Neural cell (in vitro differentiated cells): ENCODE data around the gene ANKRD13B. TPM values are rescaled to one million over a fixed set of nuclear protein-coding genes. Genes with fewer than 3 reads are reported as not detected.

Experiments used
- H2AFZ ChIP-seq: fragments of 200-600, 300-800 bp; sonication (generic), shearing (Covaris generic); 2 replicates; pipeline ENCODE4 v1.6.0; 2014; ENCODE audit warnings: low read depth, mild to moderate bottlenecking, antibody characterized with exemption, low read length, moderate library complexity
- H3F3A ChIP-seq: fragments of 200-600 bp; shearing (Covaris generic); 2 replicates; pipeline ENCODE4 v1.6.1; 2016; ENCODE audit warnings: mild to moderate bottlenecking, moderate library complexity, mixed read lengths, antibody characterized with exemption, low read length; ENCODE audit not compliant: insufficient read depth, poor library complexity, severe bottlenecking
- H3K27ac ChIP-seq: fragments of 200-600, 300-800 bp; sonication (generic), shearing (Covaris generic); 2 replicates; pipeline ENCODE4 v1.5.1; 2014; ENCODE audit warnings: mild to moderate bottlenecking, low read length, moderate library complexity
- H3K27me3 ChIP-seq: fragments of 300-800, 200-600 bp; sonication (generic), shearing (Covaris generic); 2 replicates; pipeline ENCODE4 v1.6.0; 2014; ENCODE audit warnings: mild to moderate bottlenecking, low read depth, low read length, moderate library complexity; ENCODE audit not compliant: insufficient read depth
- H3K36me3 ChIP-seq: fragments of 300-800, 200-600 bp; sonication (generic), shearing (Covaris generic); 2 replicates; pipeline ENCODE4 v1.5.1; 2014; ENCODE audit warnings: mild to moderate bottlenecking, antibody characterized with exemption, low read length, moderate library complexity; ENCODE audit not compliant: insufficient read depth
- H3K4me2 ChIP-seq: fragments of 300-800, 200-600 bp; sonication (generic), shearing (Covaris generic); 2 replicates; pipeline ENCODE4 v1.6.0; 2014; ENCODE audit warnings: mild to moderate bottlenecking, low read length
- H3K4me3 ChIP-seq: fragments of 300-800, 200-600 bp; sonication (generic), shearing (Covaris generic); 2 replicates; pipeline ENCODE4 v1.5.1; 2014; ENCODE audit warnings: mild to moderate bottlenecking, low read length, moderate library complexity
- H3K79me2 ChIP-seq: fragments of 200-600 bp; shearing (Covaris generic); replicated peaks from 2 replicates; pipeline ENCODE4 v1.6.0; 2014; ENCODE audit warnings: mild to moderate bottlenecking, low read length, moderate library complexity; ENCODE audit not compliant: insufficient read depth
- H3K9ac ChIP-seq: fragments of 300-800, 200-600 bp; sonication (generic), shearing (Covaris generic); 2 replicates; pipeline ENCODE4 v1.6.1; 2016; ENCODE audit warnings: mild to moderate bottlenecking, low read length, mixed read lengths
- H3K9me2 ChIP-seq: fragments of 200-600 bp; shearing (Covaris generic); 2 replicates; pipeline ENCODE4 v1.6.1; 2016; ENCODE audit warnings: mild to moderate bottlenecking, low read length, mixed read lengths; ENCODE audit not compliant: insufficient read depth
- H3K9me3 ChIP-seq: fragments of 200-600, 300-800 bp; sonication (generic), shearing (Covaris generic); 2 replicates; pipeline ENCODE4 v1.6.1; 2016; ENCODE audit warnings: mild to moderate bottlenecking, mixed run types, low read length, moderate library complexity, mixed read lengths
- H4K20me1 ChIP-seq: fragments of 200-600 bp; shearing (Covaris generic); 2 replicates; pipeline ENCODE4 v1.6.1; 2016; ENCODE audit warnings: mild to moderate bottlenecking, mixed run types; ENCODE audit not compliant: insufficient read depth
- CTCF ChIP-seq: fragments of 450-650 bp; IDR thresholded peaks from 2 replicates; pipeline ENCODE4 v1.5.1; 2014; ENCODE audit warnings: antibody characterized with exemption, mild to moderate bottlenecking, moderate library complexity; ENCODE audit not compliant: poor library complexity, severe bottlenecking
- EP300 ChIP-seq: fragments of 450-650 bp; conservative IDR thresholded peaks from 2 replicates; pipeline ENCODE4 v1.6.1; 2014; ENCODE audit warnings: antibody characterized with exemption, mild to moderate bottlenecking, moderate library complexity; ENCODE audit not compliant: poor library complexity, severe bottlenecking
- EZH2 ChIP-seq: fragments of 200-600, 300-800 bp; shearing (Covaris generic), sonication (generic); IDR thresholded peaks from 2 replicates; pipeline ENCODE4 v1.6.1; 2014; ENCODE audit warnings: antibody characterized with exemption, low read length, borderline replicate concordance, mild to moderate bottlenecking; ENCODE audit not compliant: insufficient read depth, poor library complexity, severe bottlenecking
- MXI1 ChIP-seq: fragments of 450-650 bp; conservative IDR thresholded peaks from 2 replicates; pipeline ENCODE4 v1.6.1; 2014; ENCODE audit warnings: antibody characterized with exemption, mild to moderate bottlenecking; ENCODE audit not compliant: poor library complexity, severe bottlenecking
- POLR2AphosphoS5 ChIP-seq: IDR thresholded peaks from 2 replicates; pipeline ENCODE4 v1.6.1; 2012
- RAD21 ChIP-seq: fragments of 450-650 bp; conservative IDR thresholded peaks from 2 replicates; pipeline ENCODE4 v1.6.1; 2014; ENCODE audit warnings: antibody characterized with exemption, mild to moderate bottlenecking, moderate library complexity
- REST ChIP-seq: IDR thresholded peaks from 2 replicates; pipeline ENCODE4 v1.6.1; 2012; ENCODE audit warnings: borderline replicate concordance
- SMC3 ChIP-seq: fragments of 450-650 bp; conservative IDR thresholded peaks from 2 replicates; pipeline ENCODE4 v1.6.1; 2014; ENCODE audit warnings: antibody characterized with exemption, mild to moderate bottlenecking, moderate library complexity; ENCODE audit not compliant: poor library complexity
- TAF1 ChIP-seq: IDR thresholded peaks from 2 replicates; pipeline ENCODE4 v1.6.1; 2012; ENCODE audit warnings: low read depth
- polyA plus RNA-seq: library from polyadenylated mRNA; depleted of rRNA; stranded (reverse); fragments of >200 nt; gene quantifications from 2 replicates; pipeline ENCODE4 v1.2.3, GENCODE V29; 2014

ANKRD13B gene
- polyA plus RNA-seq, 1 donor from 2014 or later, result 35.0 TPM

- no peak for TF ChIP-seq EZH2
- no peak for TF ChIP-seq RAD21
- no peak for TF ChIP-seq MXI1
- no peak for TF ChIP-seq SMC3
- TF ChIP-seq TAF1, result no peak
Observed at GRCh38 chr17:29582254-29582765, 10.6 kb upstream of the ANKRD13B start (continued).

- Histone ChIP-seq H3K27me3 (no peaks in the 10 kb centered on the region), H3K4me3 (no peak overlapping the region), H3K9me2 (no peaks in the 10 kb centered on the region), H4K20me1 (peaks cover 6% of the 10 kb centered on the region), H3K79me2 (peaks cover 22% of the 10 kb centered on the region), H3F3A (no peaks in the 10 kb centered on the region), H2AFZ (no peak overlapping the region), H3K36me3 (no peaks in the 10 kb centered on the region), H3K9ac (no peak overlapping the region), H3K27ac (no peak overlapping the region), H3K9me3 (no peaks in the 10 kb centered on the region), H3K4me2 (no peak overlapping the region)
- TF ChIP-seq REST, result no peak
Observed at GRCh38 chr17:29582772-29583171, 10.2 kb upstream of the ANKRD13B start.

- TF ChIP-seq EZH2 (no peak), RAD21 (no peak), TAF1 (no peak), CTCF (no peak), REST (no peak), POLR2AphosphoS5 (no peak), MXI1 (no peak), EP300 (no peak), SMC3 (no peak)
- Histone ChIP-seq H3K9ac (no peak overlapping the region), H3K27me3 (no peaks in the 10 kb centered on the region), H3K27ac (no peak overlapping the region), H3K4me3 (no peak overlapping the region), H3K9me2 (no peaks in the 10 kb centered on the region), H3K9me3 (no peaks in the 10 kb centered on the region), H3K79me2 (peaks cover 30% of the 10 kb centered on the region), H3K4me2 (no peak overlapping the region), H3F3A (no peaks in the 10 kb centered on the region), H2AFZ (no peak overlapping the region), H3K36me3 (no peaks in the 10 kb centered on the region), H4K20me1 (peaks cover 13% of the 10 kb centered on the region)
Observed at GRCh38 chr17:29583324-29584248, 9.3 kb upstream of the ANKRD13B start.
